LNCaP clone FGC (cell line): ENCODE results near the gene CRY1.

Source experiments
- DNase-seq: peaks from one replicate; pipeline ENCODE4 v3.0.0-alpha.2; 2011; ENCODE audit warnings: low read depth
- H3K4me3 ChIP-seq: 2 replicates; pipeline ENCODE4 v1.5.1; 2011; ENCODE audit warnings: mild to moderate bottlenecking, low read depth, low read length, control low read depth
- CTCF ChIP-seq: IDR thresholded peaks from 2 replicates; pipeline ENCODE4 v1.5.1; 2012; ENCODE audit warnings: mild to moderate bottlenecking; ENCODE audit not compliant: control insufficient read depth, insufficient read depth; ENCODE audit errors: extremely low read depth

CRY1 gene

GRCh38 chr12:107131832-107132616 is 38.7 kb upstream of the CRY1 start:
- no peak overlapping the region for H3K4me3 ChIP-seq
- DNase-seq = peak; percentile 32
- peak; percentile 88 for TF ChIP-seq CTCF

- TF ChIP-seq CTCF = no peak
- no peak overlapping the region for H3K4me3 ChIP-seq
- no peak for DNase-seq
These were observed 37.7 kb upstream of the CRY1 start for GRCh38 chr12:107130830-107131611.

- no peak for DNase-seq
- H3K4me3 ChIP-seq = no peak overlapping the region
These were observed 36.1 kb upstream of the CRY1 start for GRCh38 chr12:107129315-107129930.

GRCh38 chr12:107127482-107128430 is 34.4 kb upstream of the CRY1 start:
- no peak overlapping the region for H3K4me3 ChIP-seq
- no peak for TF ChIP-seq CTCF
- no peak for DNase-seq

More at GRCh38 chr12:107129315-107129930, 36.1 kb upstream of the CRY1 start:
- no peak for TF ChIP-seq CTCF

GRCh38 chr12:107126796-107127481 is 33.6 kb upstream of the CRY1 start:
- no peak overlapping the region for H3K4me3 ChIP-seq
- TF ChIP-seq CTCF = peak; percentile 55
- peak; percentile 28 for DNase-seq
